OCI-LY3 (cell line): Measurements from ENCODE around the gene MARK2.

ENCODE experiments used
- H2AFZ ChIP-seq: fragments of 200-600, 300-600 bp; shearing (Covaris generic); 2 replicates; pipeline ENCODE4 v1.6.0; 2014; ENCODE audit warnings: antibody characterized with exemption, low read depth, low read length
- H3K27ac ChIP-seq: fragments of 200-600, 300-600 bp; sonication (generic); 2 replicates; pipeline ENCODE4 v1.5.1; 2014; ENCODE audit warnings: mild to moderate bottlenecking, low read length, moderate library complexity, mixed read lengths
- H3K27me3 ChIP-seq: fragments of 200-600, 300-600 bp; sonication (generic); 2 replicates; pipeline ENCODE4 v1.6.1; 2014; ENCODE audit warnings: low read depth, low read length, mixed read lengths
- H3K36me3 ChIP-seq: fragments of 200-600, 300-600 bp; sonication (generic); replicated peaks from 2 replicates; pipeline ENCODE3; 2014; ENCODE audit warnings: low read depth, low read length, mixed read lengths
- H3K4me1 ChIP-seq: fragments of 300-600, 200-600 bp; sonication (generic); 2 replicates; pipeline ENCODE4 v1.6.1; 2014; ENCODE audit warnings: low read length, mixed read lengths
- H3K4me2 ChIP-seq: fragments of 200-600, 300-600 bp; sonication (generic); 2 replicates; pipeline ENCODE4 v1.6.1; 2014; ENCODE audit warnings: low read length, mixed read lengths
- H3K4me3 ChIP-seq: fragments of 300-600, 200-600 bp; sonication (generic); 2 replicates; pipeline ENCODE4 v1.5.1; 2014; ENCODE audit warnings: antibody characterized with exemption, mild to moderate bottlenecking, low read length, moderate library complexity
- H3K79me2 ChIP-seq: fragments of 300-600, 200-600 bp; shearing (Covaris generic); 2 replicates; pipeline ENCODE4 v1.6.1; 2014; ENCODE audit warnings: mild to moderate bottlenecking, low read length, mixed read lengths
- H3K9ac ChIP-seq: fragments of 300-600, 200-600 bp; shearing (Covaris generic); 2 replicates; pipeline ENCODE4 v1.6.0; 2014; ENCODE audit warnings: mild to moderate bottlenecking, low read length, moderate library complexity
- H3K9me3 ChIP-seq: fragments of 200-600, 300-600 bp; shearing (Covaris generic); 2 replicates; pipeline ENCODE4 v1.6.1; 2014; ENCODE audit warnings: low read length, mixed read lengths; ENCODE audit not compliant: insufficient read depth
- H4K20me1 ChIP-seq: fragments of 200-600, 300-600 bp; sonication (generic); 2 replicates; pipeline ENCODE4 v1.6.1; 2016; ENCODE audit warnings: low read length, mixed read lengths; ENCODE audit not compliant: insufficient read depth
- EZH2phosphoT487 ChIP-seq: fragments of 200-600 bp; shearing (Covaris generic); IDR thresholded peaks from 2 replicates; pipeline ENCODE4 v1.6.1; 2018; ENCODE audit warnings: antibody characterized with exemption, mixed run types, low read depth
- TF ChIP-seq, protein P1 (sequence below): fragments of 200-600, 300-600 bp; sonication (generic); IDR thresholded peaks from 2 replicates; pipeline ENCODE4 v1.5.1; 2014; ENCODE audit warnings: antibody characterized with exemption, low read length, low read depth

The MARK2 gene

GRCh38 chr11:63821411-63821810, 17.5 kb upstream of the MARK2 start:
- Histone ChIP-seq H3K4me3 (no peak overlapping the region), H3K9me3 (no peaks in the 10 kb centered on the region), H3K36me3 (peaks cover 77% of the 10 kb centered on the region), H3K4me1 (no peaks in the 10 kb centered on the region), H3K79me2 (peaks cover 12% of the 10 kb centered on the region), H3K4me2 (no peak overlapping the region), H2AFZ (no peak overlapping the region), H3K27me3 (no peaks in the 10 kb centered on the region), H3K9ac (no peak overlapping the region), H4K20me1 (peaks cover 10% of the 10 kb centered on the region), H3K27ac (no peak overlapping the region)
- TF ChIP-seq, protein P1, sequence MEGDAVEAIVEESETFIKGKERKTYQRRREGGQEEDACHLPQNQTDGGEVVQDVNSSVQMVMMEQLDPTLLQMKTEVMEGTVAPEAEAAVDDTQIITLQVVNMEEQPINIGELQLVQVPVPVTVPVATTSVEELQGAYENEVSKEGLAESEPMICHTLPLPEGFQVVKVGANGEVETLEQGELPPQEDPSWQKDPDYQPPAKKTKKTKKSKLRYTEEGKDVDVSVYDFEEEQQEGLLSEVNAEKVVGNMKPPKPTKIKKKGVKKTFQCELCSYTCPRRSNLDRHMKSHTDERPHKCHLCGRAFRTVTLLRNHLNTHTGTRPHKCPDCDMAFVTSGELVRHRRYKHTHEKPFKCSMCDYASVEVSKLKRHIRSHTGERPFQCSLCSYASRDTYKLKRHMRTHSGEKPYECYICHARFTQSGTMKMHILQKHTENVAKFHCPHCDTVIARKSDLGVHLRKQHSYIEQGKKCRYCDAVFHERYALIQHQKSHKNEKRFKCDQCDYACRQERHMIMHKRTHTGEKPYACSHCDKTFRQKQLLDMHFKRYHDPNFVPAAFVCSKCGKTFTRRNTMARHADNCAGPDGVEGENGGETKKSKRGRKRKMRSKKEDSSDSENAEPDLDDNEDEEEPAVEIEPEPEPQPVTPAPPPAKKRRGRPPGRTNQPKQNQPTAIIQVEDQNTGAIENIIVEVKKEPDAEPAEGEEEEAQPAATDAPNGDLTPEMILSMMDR, result no peak
- TF ChIP-seq EZH2phosphoT487, result no peak

- Histone ChIP-seq H3K79me2 (no peaks in the 10 kb centered on the region), H3K36me3 (peaks cover 51% of the 10 kb centered on the region), H3K9me3 (no peaks in the 10 kb centered on the region), H3K9ac (no peak overlapping the region), H3K27ac (no peak overlapping the region), H2AFZ (no peak overlapping the region), H3K4me3 (no peak overlapping the region), H4K20me1 (no peaks in the 10 kb centered on the region), H3K4me1 (no peaks in the 10 kb centered on the region), H3K27me3 (no peaks in the 10 kb centered on the region), H3K4me2 (no peak overlapping the region)
- no peak for TF ChIP-seq EZH2phosphoT487
These were observed 12.3 kb upstream of the MARK2 start for GRCh38 chr11:63826471-63827190.

DNA sequence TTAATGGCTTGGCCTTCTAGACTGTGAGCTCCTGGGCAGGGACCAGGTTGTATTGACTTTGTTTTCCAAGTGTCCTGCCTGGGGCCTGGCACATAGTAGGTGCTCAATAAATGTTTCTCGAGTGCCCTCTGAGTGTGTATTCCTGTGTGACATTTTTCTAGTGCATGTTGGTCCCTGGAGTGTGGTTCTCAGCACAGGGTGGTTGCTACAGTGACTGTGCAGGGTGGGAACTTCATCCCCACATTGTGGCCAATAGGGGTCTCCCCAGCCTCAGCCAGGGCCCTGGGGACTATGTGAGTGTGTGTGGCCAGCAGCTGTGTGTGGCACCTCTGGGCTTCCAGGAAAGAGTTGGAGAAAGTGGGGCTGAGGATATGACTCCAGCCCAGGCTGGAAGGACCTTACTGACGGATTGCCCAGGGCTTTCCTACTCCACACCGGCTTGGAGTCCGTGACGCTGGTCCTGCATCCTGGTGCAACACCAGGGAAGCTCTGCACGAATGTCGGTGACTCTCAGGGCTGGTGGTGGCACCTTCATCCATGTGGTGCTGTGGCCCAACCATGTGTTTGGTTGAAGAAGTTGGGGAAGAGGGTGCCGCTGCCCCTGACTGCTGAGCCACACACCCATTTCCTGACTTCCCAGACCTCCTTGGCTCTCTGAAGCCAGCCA, 9.0 kb upstream of the MARK2 start:
- Histone ChIP-seq H3K9ac (no peak overlapping the region), H3K36me3 (peaks cover 26% of the 10 kb centered on the region), H3K79me2 (no peaks in the 10 kb centered on the region), H3K27ac (no peak overlapping the region), H3K27me3 (no peaks in the 10 kb centered on the region), H2AFZ (no peak overlapping the region), H3K4me3 (no peak overlapping the region), H3K4me1 (no peaks in the 10 kb centered on the region), H4K20me1 (no peaks in the 10 kb centered on the region), H3K9me3 (no peaks in the 10 kb centered on the region), H3K4me2 (no peak overlapping the region)
- TF ChIP-seq, protein P1, result peak; percentile 47
- no peak for TF ChIP-seq EZH2phosphoT487

GRCh38 chr11:63831326-63831725, 7.6 kb upstream of the MARK2 start:
- H2AFZ ChIP-seq, result no peak overlapping the region
- H3K79me2 ChIP-seq, result no peaks in the 10 kb centered on the region
- no peak overlapping the region for H3K4me3 ChIP-seq
- H3K9me3 ChIP-seq, result no peaks in the 10 kb centered on the region
- no peaks in the 10 kb centered on the region for H4K20me1 ChIP-seq
- TF ChIP-seq, protein P1, result no peak
- no peak for TF ChIP-seq EZH2phosphoT487
- H3K4me2 ChIP-seq, result no peak overlapping the region
- no peaks in the 10 kb centered on the region for H3K4me1 ChIP-seq
- H3K9ac ChIP-seq, result no peak overlapping the region
- H3K27ac ChIP-seq, result no peak overlapping the region
- no peaks in the 10 kb centered on the region for H3K27me3 ChIP-seq
- peaks cover 15% of the 10 kb centered on the region for H3K36me3 ChIP-seq
